Measurements from ENCODE around the gene DCUN1D3.
A peak's percentile ranks its signal among the peaks of the same experiment; 100 is the strongest.
"Not testable (repeated sequence)": the region's sequence is repeated elsewhere in the genome, so short reads cannot be mapped to it uniquely, and the experiment has no call there.

Gene DCUN1D3

GRCh38 chr16:20865420-20866131 lies 34.6 kb downstream of the DCUN1D3 start:
- no peak for TF ChIP-seq ZNF565 (CRISPR knock-in tag; conservative IDR thresholded peaks at IDR 0.05; ENCODE audit: low read depth)
- no peak for TF ChIP-seq PATZ1 (CRISPR knock-in tag; IDR thresholded peaks at IDR 0.05; ENCODE audit: borderline replicate concordance)
- no peak for TF ChIP-seq ZFP3 (CRISPR knock-in tag; IDR thresholded peaks at IDR 0.05)
- TF ChIP-seq ZFP30 (CRISPR knock-in tag; IDR thresholded peaks at IDR 0.05) = no peak
- TF ChIP-seq ZC3H10 (CRISPR knock-in tag; IDR thresholded peaks at IDR 0.05) = no peak
- TF ChIP-seq OSR1 (CRISPR knock-in tag; IDR thresholded peaks at IDR 0.05) = no peak
- no peak for TF ChIP-seq ESRRG (CRISPR knock-in tag; IDR thresholded peaks at IDR 0.05)
- TF ChIP-seq CSDC2 (CRISPR knock-in tag; IDR thresholded peaks at IDR 0.05) = no peak
- TF ChIP-seq SNAI2 (CRISPR knock-in tag; IDR thresholded peaks at IDR 0.05) = no peak
- TF ChIP-seq TCF4 (CRISPR knock-in tag; IDR thresholded peaks at IDR 0.05; ENCODE audit: borderline replicate concordance) = no peak
- no peak for TF ChIP-seq ARNTL (CRISPR knock-in tag; IDR thresholded peaks at IDR 0.05; ENCODE audit: borderline replicate concordance, low read depth)
- TF ChIP-seq POU6F1 (CRISPR knock-in tag; IDR thresholded peaks at IDR 0.05; ENCODE audit: borderline replicate concordance, low read depth) = no peak
- no peak for TF ChIP-seq PPARA (CRISPR knock-in tag; IDR thresholded peaks at IDR 0.05; ENCODE audit: borderline replicate concordance)
- TF ChIP-seq ZNF70 (CRISPR knock-in tag; IDR thresholded peaks at IDR 0.05) = no peak
- no peak for TF ChIP-seq CSRNP3 (CRISPR knock-in tag; IDR thresholded peaks at IDR 0.05)
- no peak for TF ChIP-seq BACH2 (CRISPR knock-in tag; IDR thresholded peaks at IDR 0.05; ENCODE audit: borderline replicate concordance)
- no peak for TF ChIP-seq ZNF8 (CRISPR knock-in tag; IDR thresholded peaks at IDR 0.05)
- no peak for TF ChIP-seq GLIS3 (CRISPR knock-in tag; IDR thresholded peaks at IDR 0.05)
- TF ChIP-seq TOX (CRISPR knock-in tag; IDR thresholded peaks at IDR 0.05; ENCODE audit: borderline replicate concordance) = no peak; the same call in 1 of the 2 replicates

GRCh38 chr16:20864376-20864775 lies 35.8 kb downstream of the DCUN1D3 start:
- not testable (repeated sequence) for ATAC-seq

More at GRCh38 chr16:20865420-20866131, 34.6 kb downstream of the DCUN1D3 start:
- peak; percentile 35 for ATAC-seq

DNA sequence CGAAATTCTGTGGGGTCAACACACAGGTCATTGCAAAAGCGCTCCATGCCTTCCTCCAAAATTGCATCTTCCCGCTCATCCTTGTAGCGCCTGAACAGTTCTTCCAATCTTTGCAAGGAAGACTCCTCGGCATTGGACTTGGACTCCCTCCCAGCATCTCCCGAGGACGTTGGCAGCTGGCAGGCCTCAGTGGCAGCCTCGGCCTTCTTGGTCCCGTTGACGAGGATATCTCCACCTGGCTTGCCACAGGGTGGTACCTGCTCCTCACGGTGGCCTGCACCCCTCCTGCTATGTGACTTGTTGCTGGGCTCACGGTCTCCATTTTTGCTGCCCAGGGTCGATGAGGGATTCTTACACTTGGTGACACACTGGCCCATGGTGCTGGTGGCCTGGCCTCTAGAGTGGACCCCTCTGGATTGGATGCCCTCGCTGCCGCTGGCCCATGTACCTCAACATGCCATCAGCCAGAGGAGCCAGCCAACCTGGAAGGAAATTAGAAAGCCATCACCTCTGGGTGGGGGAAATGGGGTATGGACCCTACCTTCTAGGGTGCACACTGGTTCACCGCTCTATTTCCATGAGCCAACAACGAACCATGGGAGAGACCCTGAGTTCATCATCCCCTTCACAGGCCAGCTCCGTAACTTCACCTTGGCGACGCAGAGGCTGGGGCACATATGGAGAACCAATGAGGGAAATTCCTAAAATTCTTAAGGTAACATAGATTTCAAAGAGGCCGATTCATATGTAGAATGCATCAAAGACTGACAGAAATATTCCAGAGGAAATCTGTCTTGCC lies 37.8 kb downstream of the DCUN1D3 start:
- TF ChIP-seq TSHZ2 (CRISPR knock-in tag; IDR thresholded peaks at IDR 0.05) = no peak
- TF ChIP-seq CSRNP3 (CRISPR knock-in tag; IDR thresholded peaks at IDR 0.05) = no peak
- no peak for TF ChIP-seq CREB5 (CRISPR knock-in tag; IDR thresholded peaks at IDR 0.05; ENCODE audit: low read depth)
- no peak for TF ChIP-seq SNAI2 (CRISPR knock-in tag; IDR thresholded peaks at IDR 0.05)
- TF ChIP-seq ZFP30 (CRISPR knock-in tag; IDR thresholded peaks at IDR 0.05) = no peak
- no peak for TF ChIP-seq ZFP3 (CRISPR knock-in tag; IDR thresholded peaks at IDR 0.05)
- no peak for TF ChIP-seq GLIS3 (CRISPR knock-in tag; IDR thresholded peaks at IDR 0.05)
- TF ChIP-seq CSDC2 (CRISPR knock-in tag; IDR thresholded peaks at IDR 0.05) = no peak
- no peak for TF ChIP-seq ZNF70 (CRISPR knock-in tag; IDR thresholded peaks at IDR 0.05)
- no peak for TF ChIP-seq BACH2 (CRISPR knock-in tag; IDR thresholded peaks at IDR 0.05; ENCODE audit: borderline replicate concordance)
- no peak for ATAC-seq

- not testable (repeated sequence) for ATAC-seq
These were observed 39.2 kb downstream of the DCUN1D3 start for GRCh38 chr16:20860995-20861394.

Data from SK-N-SH treated with all-trans-retinoic acid at 6 μM for 48 hours (cell line).